Subcutaneous adipose tissue (tissue), 4 donors: ENCODE data around the gene MEGF11. TPM values are rescaled to one million over a fixed set of nuclear protein-coding genes. Genes with fewer than 3 reads are reported as not detected.

Experiments used
- CTCF ChIP-seq: fragments of 450-650 bp; IDR thresholded peaks from one replicate; pipeline ENCODE4 v1.5.1; 2016; ENCODE audit warnings: low read depth, mild to moderate bottlenecking, control low read depth, antibody characterized with exemption, moderate library complexity
- total RNA-seq, 4 donors: library from RNA; depleted of rRNA; stranded (reverse); fragments of >200 nt; gene quantifications; one replicate each; pipeline ENCODE4 v1.1.0, GENCODE V29; 2016

Gene MEGF11
- total RNA-seq, 4 donors from 2014 or later: not detected

DNA sequence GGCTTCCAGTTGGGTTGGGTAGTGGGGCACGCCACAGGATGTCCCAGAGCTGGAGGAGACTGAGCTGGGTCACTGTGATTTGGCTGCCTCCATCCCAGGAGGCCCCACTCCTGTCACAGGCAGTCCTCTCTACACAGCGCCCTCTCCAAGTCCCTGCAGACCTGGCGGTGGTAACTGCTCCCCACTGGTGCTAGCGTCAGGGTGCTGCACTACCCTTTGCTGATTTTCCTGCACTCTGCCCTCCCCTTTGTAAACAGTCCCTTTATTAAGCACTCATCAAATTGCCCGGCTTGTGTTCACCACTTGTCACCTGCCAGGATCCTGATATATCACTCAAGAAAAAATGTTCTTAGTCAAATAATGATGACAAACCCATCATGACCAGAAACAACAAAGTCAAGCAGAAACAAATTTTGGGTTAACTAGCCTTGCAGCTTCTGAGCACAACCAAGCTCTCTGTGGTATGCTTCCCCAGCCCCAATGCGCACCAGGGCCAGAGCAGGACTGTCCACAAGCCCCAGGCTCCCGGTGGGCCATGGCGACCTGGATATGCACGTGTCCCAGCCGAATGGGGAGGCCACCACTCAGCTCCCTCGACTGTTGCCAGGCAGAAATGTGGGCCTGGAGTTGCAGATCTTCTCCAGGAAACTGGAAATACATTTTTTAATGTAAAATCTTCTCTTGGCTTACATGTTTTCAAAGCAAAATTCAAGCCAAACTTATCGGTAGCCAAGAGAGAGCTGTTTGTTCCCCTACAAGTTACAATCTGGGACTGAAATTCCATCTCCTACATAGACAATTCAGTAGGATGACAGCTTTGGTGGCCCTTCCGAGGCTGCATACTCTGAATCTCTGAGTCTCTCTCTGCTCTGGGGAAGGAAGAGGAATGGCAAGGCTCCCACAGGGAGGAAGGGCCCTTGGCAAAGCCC lies 24.5 kb downstream of the MEGF11 start:
- TF ChIP-seq CTCF: no peak

DNA sequence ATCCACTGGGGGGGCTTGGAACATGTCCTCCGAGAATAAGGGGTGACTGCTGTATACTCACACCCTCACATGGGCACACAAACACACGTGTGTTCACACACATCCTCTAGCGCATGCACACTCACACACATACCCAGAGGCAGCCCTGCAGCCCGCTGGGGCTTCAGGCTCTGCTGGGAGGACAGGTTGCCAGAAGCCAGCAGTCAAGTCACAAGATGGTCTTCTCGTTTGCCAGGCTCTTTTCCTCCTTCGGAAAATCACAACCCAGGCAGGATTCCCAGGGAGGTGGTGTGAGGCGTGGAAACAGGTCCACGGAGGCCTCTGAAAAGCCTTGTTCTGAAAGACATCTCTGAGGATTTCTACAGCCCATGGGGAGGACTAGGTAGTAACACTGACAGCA lies 26.8 kb downstream of the MEGF11 start:
- no peak for TF ChIP-seq CTCF

GRCh38 chr15:66225656-66226274 lies 27.8 kb downstream of the MEGF11 start:
- TF ChIP-seq CTCF: no peak

DNA sequence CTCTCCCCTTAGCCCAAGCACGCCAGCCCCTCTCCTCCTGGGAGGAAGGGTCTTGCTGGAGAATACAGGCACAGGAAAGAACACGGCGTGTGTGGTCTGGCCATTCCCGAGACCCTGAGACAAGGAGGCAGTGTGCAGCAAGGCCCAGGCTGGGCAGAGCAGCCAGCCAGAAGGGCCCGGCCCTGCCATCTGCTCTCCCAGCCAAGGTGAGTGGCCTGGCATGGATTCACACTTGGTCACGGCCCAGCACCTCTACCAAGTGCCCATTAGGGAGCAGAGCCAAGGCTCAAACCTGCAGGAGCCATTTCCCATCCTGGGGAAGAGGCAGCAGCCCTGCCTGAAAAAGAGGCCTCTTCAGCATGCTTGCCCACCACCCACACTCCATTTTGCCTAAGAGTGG lies 28.6 kb downstream of the MEGF11 start:
- TF ChIP-seq CTCF: no peak

- no peak for TF ChIP-seq CTCF
Measured at GRCh38 chr15:66222273-66223198, 31.0 kb downstream of the MEGF11 start.

GRCh38 chr15:66221126-66221525 lies 32.4 kb downstream of the MEGF11 start:
- TF ChIP-seq CTCF: no peak
